Nephron (organoid): ENCODE measurements around the gene NDUFS6.
"Not testable (repeated sequence)": the region's sequence is repeated elsewhere in the genome, so short reads cannot be mapped to it uniquely, and the experiment has no call there.

Experiments used
- H3K27ac Mint-ChIP-seq, 3 experiments: 2 replicates each; pipeline ENCODE4 v1.8.0; 2020; ENCODE audit warnings: mixed read lengths in 3 of 3, mild to moderate bottlenecking in 2 of 3, moderate library complexity in 1 of 3
- H3K27me3 Mint-ChIP-seq: 2 replicates; pipeline ENCODE4 v1.8.0; 2021; ENCODE audit warnings: low read depth, mild to moderate bottlenecking, moderate library complexity, mixed read lengths
- H3K36me3 Mint-ChIP-seq: 2 replicates; pipeline ENCODE4 v1.8.0; 2020; ENCODE audit warnings: low read depth, mixed read lengths
- H3K4me1 Mint-ChIP-seq: 2 replicates; pipeline ENCODE4 v1.8.0; 2020; ENCODE audit warnings: mixed read lengths
- H3K4me3 Mint-ChIP-seq, 3 experiments: 2 replicates each; pipeline ENCODE4 v1.8.0; 2020; ENCODE audit warnings: mild to moderate bottlenecking in 3 of 3, mixed read lengths in 3 of 3, moderate library complexity in 2 of 3
- H3K9me3 Mint-ChIP-seq: 2 replicates; pipeline ENCODE4 v1.8.0; 2020; ENCODE audit warnings: mixed read lengths
- TF ChIP-seq, protein P1 (sequence below), 3 experiments: fragments of 200-600 bp; sonication (generic); IDR thresholded peaks; one replicate each; pipeline ENCODE4 v1.5.0; 2021; ENCODE audit warnings: antibody characterized with exemption in 3 of 3; ENCODE audit not compliant: unreplicated experiment in 3 of 3

Gene NDUFS6

DNA sequence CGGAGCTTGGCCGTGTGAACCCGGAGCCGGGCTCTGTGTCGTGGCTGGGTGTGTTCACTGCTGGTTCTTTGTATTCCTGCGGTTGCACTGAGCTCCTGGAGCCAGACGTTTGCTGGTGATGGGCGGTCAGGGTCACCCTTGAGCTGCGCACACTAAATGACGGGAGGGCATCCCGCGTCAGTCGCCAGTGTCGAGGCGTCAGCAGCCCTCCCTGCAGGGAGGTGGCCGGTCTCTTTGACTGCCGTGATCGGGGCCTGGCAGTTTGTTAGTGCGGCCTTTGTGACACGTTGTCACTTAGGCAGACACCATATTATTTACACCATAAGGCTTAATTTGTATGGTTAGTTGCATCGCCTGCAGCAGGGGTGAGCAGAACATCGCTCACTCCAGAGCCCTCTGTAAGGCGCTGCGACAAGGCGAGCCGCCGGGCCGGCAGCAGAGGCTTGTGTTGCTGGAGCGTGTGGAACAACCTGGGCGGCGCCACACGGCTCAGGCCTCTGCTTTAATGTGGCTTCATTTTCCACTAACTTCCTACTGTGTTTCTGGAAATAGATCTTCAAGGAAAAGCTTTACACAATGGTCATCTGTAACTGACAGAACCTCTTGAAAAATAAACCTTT lies 8.3 kb downstream of the NDUFS6 start:
- H3K4me1 Mint-ChIP-seq, result no peaks in the 10 kb centered on the region
- no peak overlapping the region for H3K4me3 Mint-ChIP-seq
- no peaks in the 10 kb centered on the region for H3K9me3 Mint-ChIP-seq
- peaks cover 86% of the 10 kb centered on the region for H3K36me3 Mint-ChIP-seq
- no peak overlapping the region for H3K27ac Mint-ChIP-seq
- H3K27me3 Mint-ChIP-seq, result no peaks in the 10 kb centered on the region
- TF ChIP-seq, protein P1, sequence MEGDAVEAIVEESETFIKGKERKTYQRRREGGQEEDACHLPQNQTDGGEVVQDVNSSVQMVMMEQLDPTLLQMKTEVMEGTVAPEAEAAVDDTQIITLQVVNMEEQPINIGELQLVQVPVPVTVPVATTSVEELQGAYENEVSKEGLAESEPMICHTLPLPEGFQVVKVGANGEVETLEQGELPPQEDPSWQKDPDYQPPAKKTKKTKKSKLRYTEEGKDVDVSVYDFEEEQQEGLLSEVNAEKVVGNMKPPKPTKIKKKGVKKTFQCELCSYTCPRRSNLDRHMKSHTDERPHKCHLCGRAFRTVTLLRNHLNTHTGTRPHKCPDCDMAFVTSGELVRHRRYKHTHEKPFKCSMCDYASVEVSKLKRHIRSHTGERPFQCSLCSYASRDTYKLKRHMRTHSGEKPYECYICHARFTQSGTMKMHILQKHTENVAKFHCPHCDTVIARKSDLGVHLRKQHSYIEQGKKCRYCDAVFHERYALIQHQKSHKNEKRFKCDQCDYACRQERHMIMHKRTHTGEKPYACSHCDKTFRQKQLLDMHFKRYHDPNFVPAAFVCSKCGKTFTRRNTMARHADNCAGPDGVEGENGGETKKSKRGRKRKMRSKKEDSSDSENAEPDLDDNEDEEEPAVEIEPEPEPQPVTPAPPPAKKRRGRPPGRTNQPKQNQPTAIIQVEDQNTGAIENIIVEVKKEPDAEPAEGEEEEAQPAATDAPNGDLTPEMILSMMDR (IDR thresholded peaks at IDR 0.05; ENCODE audit: unreplicated experiment in 3 of 3), result no peak

DNA sequence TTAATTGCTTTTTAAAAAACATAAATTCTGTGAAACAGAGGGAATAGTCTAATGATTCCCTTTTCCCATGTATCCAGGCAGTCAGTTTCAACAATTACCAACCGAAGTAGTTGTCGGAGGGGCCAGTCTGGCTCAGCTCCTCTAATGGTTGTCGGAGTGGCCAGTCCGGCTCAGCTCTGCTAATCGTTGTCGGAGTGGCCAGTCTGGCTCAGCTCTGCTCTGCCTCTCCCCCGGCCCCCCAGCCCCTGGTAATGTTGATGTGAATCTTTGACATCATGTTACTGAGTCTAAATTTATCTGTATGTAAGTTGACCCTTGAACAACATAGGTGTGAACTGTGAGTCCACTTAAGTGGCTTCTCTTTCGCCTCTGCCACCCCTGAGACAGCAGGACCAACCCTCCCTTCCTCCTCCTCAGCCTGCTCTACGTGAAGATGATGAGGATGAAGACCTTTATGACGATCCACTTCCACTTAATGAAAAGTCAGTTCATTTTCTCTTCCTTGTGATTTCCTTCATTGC lies 9.4 kb downstream of the NDUFS6 start:
- TF ChIP-seq, protein P1 (IDR thresholded peaks at IDR 0.05; ENCODE audit: unreplicated experiment in 3 of 3), result no peak
- Mint-ChIP-seq H3K4me3 (no peak overlapping the region), H3K36me3 (peaks cover 87% of the 10 kb centered on the region), H3K27ac (no peak overlapping the region), H3K9me3 (no peaks in the 10 kb centered on the region), H3K27me3 (no peaks in the 10 kb centered on the region), H3K4me1 (no peaks in the 10 kb centered on the region)

DNA sequence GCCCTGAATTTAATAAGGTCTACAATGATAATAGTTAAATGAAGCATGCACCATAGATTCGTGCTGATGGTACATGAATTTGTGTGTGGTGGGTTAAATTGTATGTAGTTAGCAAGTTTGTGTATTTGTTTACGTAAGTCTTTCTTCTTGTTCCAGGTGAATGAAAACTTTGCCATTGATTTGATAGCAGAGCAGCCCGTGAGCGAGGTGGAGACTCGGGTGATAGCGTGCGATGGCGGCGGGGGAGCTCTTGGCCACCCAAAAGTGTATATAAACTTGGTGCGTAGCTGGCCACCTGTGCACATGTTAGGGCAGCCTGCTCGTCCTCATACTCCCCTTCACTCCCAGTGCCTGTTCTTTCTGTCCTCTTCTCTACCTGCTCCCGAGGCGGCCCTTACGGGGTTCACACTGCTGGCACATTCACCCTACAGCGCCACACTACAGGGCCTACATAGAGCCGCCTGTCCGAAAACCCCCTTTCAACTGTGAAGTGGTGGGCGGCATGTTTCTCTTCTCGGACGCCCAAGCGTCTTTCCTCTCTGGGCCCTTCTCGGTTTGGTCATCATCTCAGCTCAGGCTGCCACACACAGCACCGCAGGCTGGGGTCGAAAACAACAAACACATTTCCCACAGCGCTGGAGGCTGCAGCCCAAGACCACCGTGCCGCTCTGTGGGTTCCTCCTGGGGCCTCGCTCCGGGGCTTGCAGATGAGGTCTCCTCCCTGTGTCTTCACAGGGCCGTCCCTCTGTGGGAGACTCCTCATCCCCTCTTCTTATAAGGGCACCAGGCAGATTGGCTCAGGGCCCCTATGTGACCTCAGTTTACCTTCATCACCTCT lies 13.2 kb downstream of the NDUFS6 start:
- H3K4me3 Mint-ChIP-seq, result no peak overlapping the region
- H3K27ac Mint-ChIP-seq, result no peak overlapping the region
- TF ChIP-seq, protein P1 (IDR thresholded peaks at IDR 0.05; ENCODE audit: unreplicated experiment in 3 of 3), result no peak
- H3K36me3 Mint-ChIP-seq, result peaks cover 93% of the 10 kb centered on the region
- H3K9me3 Mint-ChIP-seq, result peaks cover 14% of the 10 kb centered on the region
- H3K27me3 Mint-ChIP-seq, result no peaks in the 10 kb centered on the region
- H3K4me1 Mint-ChIP-seq, result no peaks in the 10 kb centered on the region

DNA sequence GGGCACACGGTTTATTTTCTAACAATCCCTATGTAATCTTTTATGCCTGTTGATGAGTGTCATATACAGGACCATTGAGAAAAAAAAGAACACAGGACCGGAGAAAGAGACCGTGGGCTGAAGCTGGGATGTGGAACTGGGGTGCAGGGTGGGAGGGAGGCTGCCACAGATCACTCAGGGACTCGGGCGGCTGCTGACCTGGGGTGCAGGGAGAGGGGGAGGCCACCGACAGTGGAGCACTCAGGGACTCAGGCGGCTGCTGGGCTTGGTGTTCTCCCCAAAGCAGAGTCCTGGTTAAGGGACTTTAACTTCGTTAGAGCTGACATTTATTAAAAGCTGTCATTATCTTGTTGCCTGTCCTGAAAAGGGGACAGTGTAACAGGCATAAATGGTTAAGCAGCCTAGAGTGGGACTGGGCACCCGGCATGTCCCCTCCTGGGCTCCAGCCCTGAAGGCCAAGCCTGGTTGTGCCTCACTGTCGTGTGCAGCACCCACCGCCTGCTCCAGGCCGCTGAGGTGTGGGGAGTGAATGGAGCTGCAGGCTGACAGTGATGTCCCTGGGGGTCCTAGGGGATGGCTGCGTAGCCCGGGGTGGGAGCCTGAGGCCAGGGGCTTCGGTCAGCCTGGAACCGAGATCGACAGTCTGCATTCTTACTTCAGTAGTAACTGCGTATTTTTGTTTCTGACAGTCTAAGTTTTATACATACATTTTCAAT lies 14.0 kb downstream of the NDUFS6 start:
- H3K36me3 Mint-ChIP-seq, result peaks cover 95% of the 10 kb centered on the region
- no peak overlapping the region for H3K4me3 Mint-ChIP-seq
- TF ChIP-seq, protein P1 (IDR thresholded peaks at IDR 0.05; ENCODE audit: unreplicated experiment in 3 of 3), result no peak
- H3K9me3 Mint-ChIP-seq, result peaks cover 14% of the 10 kb centered on the region
- no peak overlapping the region for H3K27ac Mint-ChIP-seq
- H3K27me3 Mint-ChIP-seq, result no peaks in the 10 kb centered on the region
- H3K4me1 Mint-ChIP-seq, result no peaks in the 10 kb centered on the region

DNA sequence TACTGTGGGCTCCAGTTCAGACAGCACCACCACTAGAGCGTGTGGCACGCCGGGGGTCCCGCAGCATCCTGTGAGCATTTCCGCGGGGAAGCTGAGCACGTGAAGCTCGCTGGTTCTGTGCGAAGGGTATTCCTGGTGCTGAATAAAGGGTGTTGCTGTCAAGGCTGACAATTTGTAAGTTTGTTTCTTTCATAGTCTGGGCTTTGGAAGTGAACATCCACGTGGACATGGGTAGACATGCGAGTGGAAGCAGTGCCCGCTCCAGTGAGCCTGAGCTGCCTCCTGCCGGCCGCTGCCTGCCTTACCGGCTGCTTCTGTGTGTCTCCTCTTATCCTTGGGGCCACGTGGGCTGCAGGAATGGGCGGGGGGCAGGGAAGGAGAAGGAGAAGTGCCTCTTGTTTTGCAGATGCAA lies 14.7 kb downstream of the NDUFS6 start:
- H3K27me3 Mint-ChIP-seq, result no peaks in the 10 kb centered on the region
- peaks cover 94% of the 10 kb centered on the region for H3K36me3 Mint-ChIP-seq
- no peaks in the 10 kb centered on the region for H3K4me1 Mint-ChIP-seq

DNA sequence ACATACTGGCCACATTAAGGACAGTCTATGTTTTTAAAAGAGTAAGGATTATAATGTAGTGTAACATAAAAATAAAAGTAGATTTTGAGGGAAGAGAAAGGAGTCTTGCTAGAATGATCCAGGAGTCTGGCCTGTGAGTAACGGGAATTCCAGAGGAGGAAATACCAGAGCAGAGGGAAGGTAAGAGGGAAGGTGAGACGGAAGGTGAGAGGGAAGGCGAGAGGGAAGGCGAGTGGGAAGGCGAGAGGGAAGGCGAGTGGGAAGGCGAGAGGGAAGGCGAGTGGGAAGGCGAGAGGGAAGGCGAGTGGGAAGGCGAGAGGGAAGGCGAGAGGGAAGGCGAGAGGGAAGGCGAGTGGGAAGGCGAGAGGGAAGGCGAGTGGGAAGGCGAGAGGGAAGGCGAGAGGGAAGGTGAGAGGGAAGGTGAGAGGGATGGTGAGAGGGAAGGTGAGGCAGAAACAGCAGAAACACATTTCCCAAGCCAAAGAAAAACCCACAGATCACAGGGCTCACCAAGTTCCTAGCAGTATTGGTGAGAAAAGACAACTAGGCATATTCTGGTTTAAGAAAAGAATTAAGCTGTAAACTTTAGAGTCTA lies 15.4 kb downstream of the NDUFS6 start:
- Mint-ChIP-seq H3K9me3 (peaks cover 14% of the 10 kb centered on the region), H3K36me3 (peaks cover 94% of the 10 kb centered on the region)
- H3K4me1 Mint-ChIP-seq, H3K27me3 Mint-ChIP-seq, H3K4me3 Mint-ChIP-seq, H3K27ac Mint-ChIP-seq: not testable (repeated sequence)

More for the DNA sequence above, 14.7 kb downstream of the NDUFS6 start:
- Mint-ChIP-seq H3K27ac (no peak overlapping the region), H3K9me3 (peaks cover 14% of the 10 kb centered on the region), H3K4me3 (no peak overlapping the region)
- TF ChIP-seq, protein P1 (IDR thresholded peaks at IDR 0.05; ENCODE audit: unreplicated experiment in 3 of 3), result no peak
